K562 (cell line): ENCODE measurements around the gene MYL11. TPM values are rescaled to one million over a fixed set of nuclear protein-coding genes. Genes with fewer than 3 reads are reported as not detected.

ENCODE experiments used
- ELF2 ChIP-seq: fragments of 250-450 bp; sonication (Bioruptor Pico); IDR thresholded peaks from 2 replicates; pipeline ENCODE4 v1.5.0; 2021; ENCODE audit warnings: mild to moderate bottlenecking
- ETV5 ChIP-seq: sonication (generic); formaldehyde crosslinking; IDR thresholded peaks from 2 replicates; pipeline ENCODE4 v1.4.0; 2020; ENCODE audit warnings: low read depth, mild to moderate bottlenecking, missing genetic modification reagents
- GTF2F1 ChIP-seq: IDR thresholded peaks from 2 replicates; pipeline ENCODE4 v1.6.1; 2011; ENCODE audit warnings: low read depth, low read length, improper control_type of control experiment
- HDAC1 ChIP-seq, 2 experiments: fragments of 450-650 bp; IDR thresholded peaks; 2 replicates each; pipeline ENCODE4 v1.6.1; 2016 to 2017; ENCODE audit warnings: inconsistent platforms in 1 of 2, mild to moderate bottlenecking in 1 of 2, moderate library complexity in 1 of 2
- MEF2A ChIP-seq: IDR thresholded peaks from 2 replicates; pipeline ENCODE4 v1.6.1; 2011; ENCODE audit warnings: low read depth, mild to moderate bottlenecking, low read length, moderate library complexity; ENCODE audit not compliant: control insufficient read depth
- MTA3 ChIP-seq: fragments of 450-650 bp; formaldehyde crosslinking; IDR thresholded peaks from 2 replicates; pipeline ENCODE4 v1.6.1; 2017; ENCODE audit warnings: mild to moderate bottlenecking, borderline replicate concordance
- OTX1 ChIP-seq: fragments of 450-650 bp; formaldehyde crosslinking; IDR thresholded peaks from 2 replicates; pipeline ENCODE4 v1.4.0; 2022; ENCODE audit warnings: mild to moderate bottlenecking
- PHB2 ChIP-seq: fragments of 450-650 bp; IDR thresholded peaks from 2 replicates; pipeline ENCODE4 v1.6.1; 2017; ENCODE audit warnings: low read depth
- PYGO2 ChIP-seq: fragments of 450-650 bp; IDR thresholded peaks from 2 replicates; pipeline ENCODE4 v1.6.1; 2016; ENCODE audit warnings: mild to moderate bottlenecking, missing genetic modification characterization, moderate library complexity, missing compliant biosample characterization
- RCOR1 ChIP-seq, 2 experiments: IDR thresholded peaks; 2 replicates each; pipeline ENCODE4 v1.6.1; 2012; ENCODE audit warnings: low read depth in 2 of 2, low read length in 2 of 2, borderline replicate concordance in 1 of 2, improper control_type of control experiment in 1 of 2
- RFX7 ChIP-seq: fragments of 250-450 bp; sonication (Bioruptor Pico); IDR thresholded peaks from 2 replicates; pipeline ENCODE4 v1.5.1; 2021; ENCODE audit warnings: mild to moderate bottlenecking
- SMARCA4 ChIP-seq: fragments of 450-650 bp; IDR thresholded peaks from 2 replicates; pipeline ENCODE4 v1.6.1; 2016
- ZNF133 ChIP-seq: fragments of 250-450 bp; sonication (Bioruptor Pico); IDR thresholded peaks from 2 replicates; pipeline ENCODE4 v1.4.0; 2020; ENCODE audit warnings: mild to moderate bottlenecking
- ZNF239 ChIP-seq: fragments of 250-450 bp; sonication (Bioruptor Pico); IDR thresholded peaks from 2 replicates; pipeline ENCODE4 v1.4.0; 2020; ENCODE audit warnings: mild to moderate bottlenecking
- ZNF830 ChIP-seq: fragments of 250-450 bp; sonication (Bioruptor Pico); IDR thresholded peaks from 2 replicates; pipeline ENCODE4 v1.5.0; 2021; ENCODE audit warnings: mild to moderate bottlenecking
- polyA plus RNA-seq, 8 experiments: library from polyadenylated mRNA; depleted of rRNA in 4 of 8; stranded (reverse) in 5 of 8; unstranded in 3 of 8; fragments of >200 nt; fragmentation: Nextera tagmentation in 2 of 8; fragmentation: Illumina TruSeq in 1 of 8; extraction: Ambion mirVana in 2 of 8; extraction: Trizol in 1 of 8; gene quantifications; 2 replicates each; pipeline versions ENCODE4 v1.2.1 to v1.2.3, GENCODE V29; 2011 to 2014; ENCODE audit warnings: inconsistent platforms in 1 of 8, missing spikeins in 1 of 8
- total RNA-seq, 7 experiments: library from RNA; depleted of rRNA in 6 of 7; stranded (reverse); fragments of >200 nt in 6 of 7; fragmentation: Illumina TruSeq in 2 of 7; extraction: Trizol in 2 of 7; gene quantifications; 2 replicates each; pipeline versions ENCODE4 v1.2.1 to v1.2.3, GENCODE V29; 2011 to 2021; ENCODE audit warnings: low replicate concordance in 1 of 7
- TF ChIP-seq, protein P1 (sequence below): fragments of 450-650 bp; IDR thresholded peaks from 2 replicates; pipeline ENCODE4 v1.6.1; 2016; ENCODE audit warnings: mild to moderate bottlenecking
- TF ChIP-seq, protein P2 (sequence below): fragments of 250-450 bp; sonication (Bioruptor Pico); IDR thresholded peaks from 2 replicates; pipeline ENCODE4 v1.5.0; 2020; ENCODE audit warnings: mild to moderate bottlenecking, borderline replicate concordance
- TF ChIP-seq, protein P3 (sequence below): fragments of 250-450 bp; sonication (Bioruptor Pico); IDR thresholded peaks from 2 replicates; pipeline ENCODE4 v1.4.0; 2020; ENCODE audit warnings: borderline replicate concordance
- TF ChIP-seq, protein P4 (sequence below): sonication (generic); formaldehyde crosslinking; IDR thresholded peaks from 2 replicates; pipeline ENCODE4 v1.8.1; 2023; ENCODE audit warnings: mild to moderate bottlenecking, missing genetic modification reagents
- TF ChIP-seq, protein P5 (sequence below): sonication (generic); formaldehyde crosslinking; IDR thresholded peaks from 2 replicates; pipeline ENCODE4 v1.9.0; 2022; ENCODE audit warnings: mild to moderate bottlenecking, missing genetic modification reagents

The MYL11 gene
- total and polyA plus RNA-seq, 9 of the 15 experiments (the other 6 are each of a cell fraction or from before 2014, with no cell fraction given) = 0.31 to 1.5 (median 0.73) TPM; not detected in 4

DNA sequence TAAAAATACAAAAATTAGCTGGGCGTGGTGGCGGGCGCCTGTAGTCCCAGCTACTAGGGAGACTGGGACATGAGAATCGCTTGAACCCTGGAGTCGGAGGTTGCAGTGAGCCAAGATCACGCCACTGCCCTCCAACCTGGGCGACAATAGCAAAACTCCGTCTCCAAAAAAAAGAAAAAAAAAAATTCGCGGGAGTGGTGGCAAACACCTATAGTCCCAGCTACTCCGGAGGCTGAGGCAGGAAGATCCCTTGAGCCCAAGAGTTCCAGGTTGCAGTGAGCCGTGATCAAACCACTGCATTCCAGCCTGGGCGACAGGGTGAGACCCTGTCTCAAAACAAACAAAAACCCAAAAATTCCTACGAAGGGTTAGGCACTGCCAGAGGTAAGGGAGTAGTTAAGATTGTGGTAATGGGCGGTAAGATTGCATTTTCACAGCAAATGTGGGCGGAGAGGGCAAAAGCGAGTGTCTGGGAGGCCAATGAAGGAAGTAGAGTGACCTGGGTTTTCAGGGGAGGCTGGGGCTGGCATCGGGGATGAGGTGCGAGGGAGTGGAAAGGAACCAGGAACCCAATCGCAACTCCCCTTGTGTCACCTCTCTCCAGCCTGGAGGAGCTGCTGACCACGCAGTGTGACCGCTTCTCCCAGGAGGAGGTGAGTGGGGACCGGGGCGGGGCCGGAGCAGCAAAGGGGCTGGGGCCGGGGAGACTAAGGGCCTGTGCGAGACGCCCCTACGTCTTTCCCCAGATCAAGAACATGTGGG lies 2.6 kb downstream of the MYL11 start (continued):
- TF ChIP-seq, protein P1, sequence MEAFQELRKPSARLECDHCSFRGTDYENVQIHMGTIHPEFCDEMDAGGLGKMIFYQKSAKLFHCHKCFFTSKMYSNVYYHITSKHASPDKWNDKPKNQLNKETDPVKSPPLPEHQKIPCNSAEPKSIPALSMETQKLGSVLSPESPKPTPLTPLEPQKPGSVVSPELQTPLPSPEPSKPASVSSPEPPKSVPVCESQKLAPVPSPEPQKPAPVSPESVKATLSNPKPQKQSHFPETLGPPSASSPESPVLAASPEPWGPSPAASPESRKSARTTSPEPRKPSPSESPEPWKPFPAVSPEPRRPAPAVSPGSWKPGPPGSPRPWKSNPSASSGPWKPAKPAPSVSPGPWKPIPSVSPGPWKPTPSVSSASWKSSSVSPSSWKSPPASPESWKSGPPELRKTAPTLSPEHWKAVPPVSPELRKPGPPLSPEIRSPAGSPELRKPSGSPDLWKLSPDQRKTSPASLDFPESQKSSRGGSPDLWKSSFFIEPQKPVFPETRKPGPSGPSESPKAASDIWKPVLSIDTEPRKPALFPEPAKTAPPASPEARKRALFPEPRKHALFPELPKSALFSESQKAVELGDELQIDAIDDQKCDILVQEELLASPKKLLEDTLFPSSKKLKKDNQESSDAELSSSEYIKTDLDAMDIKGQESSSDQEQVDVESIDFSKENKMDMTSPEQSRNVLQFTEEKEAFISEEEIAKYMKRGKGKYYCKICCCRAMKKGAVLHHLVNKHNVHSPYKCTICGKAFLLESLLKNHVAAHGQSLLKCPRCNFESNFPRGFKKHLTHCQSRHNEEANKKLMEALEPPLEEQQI = no peak
- no peak for TF ChIP-seq ZNF133 (CRISPR knock-in tag)
- TF ChIP-seq, protein P2, sequence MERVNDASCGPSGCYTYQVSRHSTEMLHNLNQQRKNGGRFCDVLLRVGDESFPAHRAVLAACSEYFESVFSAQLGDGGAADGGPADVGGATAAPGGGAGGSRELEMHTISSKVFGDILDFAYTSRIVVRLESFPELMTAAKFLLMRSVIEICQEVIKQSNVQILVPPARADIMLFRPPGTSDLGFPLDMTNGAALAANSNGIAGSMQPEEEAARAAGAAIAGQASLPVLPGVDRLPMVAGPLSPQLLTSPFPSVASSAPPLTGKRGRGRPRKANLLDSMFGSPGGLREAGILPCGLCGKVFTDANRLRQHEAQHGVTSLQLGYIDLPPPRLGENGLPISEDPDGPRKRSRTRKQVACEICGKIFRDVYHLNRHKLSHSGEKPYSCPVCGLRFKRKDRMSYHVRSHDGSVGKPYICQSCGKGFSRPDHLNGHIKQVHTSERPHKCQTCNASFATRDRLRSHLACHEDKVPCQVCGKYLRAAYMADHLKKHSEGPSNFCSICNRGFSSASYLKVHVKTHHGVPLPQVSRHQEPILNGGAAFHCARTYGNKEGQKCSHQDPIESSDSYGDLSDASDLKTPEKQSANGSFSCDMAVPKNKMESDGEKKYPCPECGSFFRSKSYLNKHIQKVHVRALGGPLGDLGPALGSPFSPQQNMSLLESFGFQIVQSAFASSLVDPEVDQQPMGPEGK (CRISPR knock-in tag) = no peak
- TF ChIP-seq RCOR1 (IDR thresholded peaks at IDR 0.05; ENCODE audit: borderline replicate concordance in 1 of 2, low read depth in 2 of 2, low read length in 2 of 2) = 0 out of 4 replicates have a peak, but pooled peaks of 1 of the 2 experiments have one; percentile 2
- no peak; a peak in 1 of 4 replicates for TF ChIP-seq HDAC1 (IDR thresholded peaks at IDR 0.05)
- 0 out of 2 replicates have a peak, but pooled peaks have one; percentile 7 for TF ChIP-seq ELF2 (CRISPR knock-in tag)
- TF ChIP-seq PHB2 = no peak
- no peak for TF ChIP-seq ZNF239 (CRISPR knock-in tag)
- no peak for TF ChIP-seq MEF2A
- no peak for TF ChIP-seq OTX1
- no peak for TF ChIP-seq GTF2F1
- peak; percentile 9; the same call in 1 of the 2 replicates for TF ChIP-seq SMARCA4
- no peak for TF ChIP-seq MTA3
- TF ChIP-seq PYGO2 (tag) = no peak
- TF ChIP-seq, protein P3, sequence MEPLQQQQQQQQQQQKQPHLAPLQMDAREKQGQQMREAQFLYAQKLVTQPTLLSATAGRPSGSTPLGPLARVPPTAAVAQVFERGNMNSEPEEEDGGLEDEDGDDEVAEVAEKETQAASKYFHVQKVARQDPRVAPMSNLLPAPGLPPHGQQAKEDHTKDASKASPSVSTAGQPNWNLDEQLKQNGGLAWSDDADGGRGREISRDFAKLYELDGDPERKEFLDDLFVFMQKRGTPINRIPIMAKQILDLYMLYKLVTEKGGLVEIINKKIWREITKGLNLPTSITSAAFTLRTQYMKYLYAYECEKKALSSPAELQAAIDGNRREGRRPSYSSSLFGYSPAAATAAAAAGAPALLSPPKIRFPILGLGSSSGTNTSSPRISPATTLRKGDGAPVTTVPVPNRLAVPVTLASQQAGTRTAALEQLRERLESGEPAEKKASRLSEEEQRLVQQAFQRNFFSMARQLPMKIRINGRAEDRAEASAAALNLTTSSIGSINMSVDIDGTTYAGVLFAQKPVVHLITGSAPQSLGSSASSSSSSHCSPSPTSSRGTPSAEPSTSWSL (CRISPR knock-in tag) = no peak
- TF ChIP-seq, protein P4, sequence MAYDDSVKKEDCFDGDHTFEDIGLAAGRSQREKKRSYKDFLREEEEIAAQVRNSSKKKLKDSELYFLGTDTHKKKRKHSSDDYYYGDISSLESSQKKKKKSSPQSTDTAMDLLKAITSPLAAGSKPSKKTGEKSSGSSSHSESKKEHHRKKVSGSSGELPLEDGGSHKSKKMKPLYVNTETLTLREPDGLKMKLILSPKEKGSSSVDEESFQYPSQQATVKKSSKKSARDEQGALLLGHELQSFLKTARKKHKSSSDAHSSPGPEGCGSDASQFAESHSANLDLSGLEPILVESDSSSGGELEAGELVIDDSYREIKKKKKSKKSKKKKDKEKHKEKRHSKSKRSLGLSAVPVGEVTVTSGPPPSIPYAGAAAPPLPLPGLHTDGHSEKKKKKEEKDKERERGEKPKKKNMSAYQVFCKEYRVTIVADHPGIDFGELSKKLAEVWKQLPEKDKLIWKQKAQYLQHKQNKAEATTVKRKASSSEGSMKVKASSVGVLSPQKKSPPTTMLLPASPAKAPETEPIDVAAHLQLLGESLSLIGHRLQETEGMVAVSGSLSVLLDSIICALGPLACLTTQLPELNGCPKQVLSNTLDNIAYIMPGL (CRISPR knock-in tag) = 0 out of 2 replicates have a peak, but pooled peaks have one; percentile 33
- no peak for TF ChIP-seq ZNF830 (CRISPR knock-in tag)
- no peak for TF ChIP-seq ETV5 (CRISPR knock-in tag)
- TF ChIP-seq, protein P5, sequence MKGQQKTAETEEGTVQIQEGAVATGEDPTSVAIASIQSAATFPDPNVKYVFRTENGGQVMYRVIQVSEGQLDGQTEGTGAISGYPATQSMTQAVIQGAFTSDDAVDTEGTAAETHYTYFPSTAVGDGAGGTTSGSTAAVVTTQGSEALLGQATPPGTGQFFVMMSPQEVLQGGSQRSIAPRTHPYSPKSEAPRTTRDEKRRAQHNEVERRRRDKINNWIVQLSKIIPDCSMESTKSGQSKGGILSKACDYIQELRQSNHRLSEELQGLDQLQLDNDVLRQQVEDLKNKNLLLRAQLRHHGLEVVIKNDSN (CRISPR knock-in tag) = peak; percentile 45; the same call in 1 of the 2 replicates
- TF ChIP-seq RFX7 (CRISPR knock-in tag) = no peak
